ENCODE data around the gene VMO1.

The VMO1 gene

GRCh38 chr17:4780325-4780955, 5.7 kb downstream of the VMO1 start:
- Histone ChIP-seq H2BK5ac (ENCODE audit: low read depth, low read length, poor library complexity, severe bottlenecking) (no peak overlapping the region), H4K8ac (ENCODE audit: low read length) (no peak overlapping the region), H3K4ac (ENCODE audit: low read depth in 1 of 2, low read length in 2 of 2) (no peak overlapping the region), H3K27me3 (ENCODE audit: control insufficient read depth in 1 of 2, insufficient read depth in 1 of 2, low read length in 2 of 2) (peaks cover 20 to 72% of the 10 kb centered on the region in 2 experiments), H3K4me1 (ENCODE audit: control insufficient read depth, insufficient read depth, low read depth, low read length) (no peaks in the 10 kb centered on the region), H2BK120ac (ENCODE audit: low read depth, low read length) (no peak overlapping the region), H3K36me3 (ENCODE audit: control insufficient read depth in 1 of 2, insufficient read depth in 2 of 2, low read depth in 1 of 2, low read length in 2 of 2) (no peaks in the 10 kb centered on the region), H3K79me1 (replicated peaks; ENCODE audit: low read length, poor library complexity, severe bottlenecking) (no peaks in the 10 kb centered on the region), H3K9ac (ENCODE audit: low read length) (no peak overlapping the region), H2AK5ac (ENCODE audit: low read length, severe bottlenecking) (no peak overlapping the region), H3K18ac (ENCODE audit: low read depth in 1 of 2, low read length in 2 of 2) (no peak overlapping the region), H3K4me3 (ENCODE audit: insufficient read depth in 1 of 2, low read depth in 1 of 2, low read length in 2 of 2) (no peak overlapping the region), H3K14ac (ENCODE audit: low read length in 2 of 2) (no peak overlapping the region), H3K23ac (ENCODE audit: low read length in 2 of 2) (no peak overlapping the region), H2BK12ac (ENCODE audit: low read length in 2 of 2) (no peak overlapping the region), H3K9me3 (ENCODE audit: control insufficient read depth, low read length) (no peaks in the 10 kb centered on the region), H3K4me2 (ENCODE audit: low read length, poor library complexity, severe bottlenecking) (no peak overlapping the region), H2AFZ (ENCODE audit: low read depth, low read length) (no peak overlapping the region), H3K27ac (ENCODE audit: low read length, poor library complexity, severe bottlenecking) (no peak overlapping the region), H4K91ac (ENCODE audit: low read length) (no peak overlapping the region), H2BK15ac (ENCODE audit: low read depth, poor library complexity, severe bottlenecking) (no peak overlapping the region)
- WGBS = 81% methylated on average over 10 of the region's 11 CpGs
- no peak for DNase-seq

GRCh38 chr17:4777969-4778760, 8.0 kb downstream of the VMO1 start:
- Histone ChIP-seq H3K9ac (ENCODE audit: low read length) (no peak overlapping the region), H2AFZ (ENCODE audit: low read depth, low read length) (no peak overlapping the region), H3K27ac (ENCODE audit: low read length, poor library complexity, severe bottlenecking) (no peak overlapping the region), H3K14ac (ENCODE audit: low read length in 2 of 2) (no peak overlapping the region), H2BK5ac (ENCODE audit: low read depth, low read length, poor library complexity, severe bottlenecking) (no peak overlapping the region), H3K4me2 (ENCODE audit: low read length, poor library complexity, severe bottlenecking) (no peak overlapping the region), H3K27me3 (ENCODE audit: control insufficient read depth in 1 of 2, insufficient read depth in 1 of 2, low read length in 2 of 2) (peaks cover 29 to 69% of the 10 kb centered on the region in 2 experiments), H2AK5ac (ENCODE audit: low read length, severe bottlenecking) (no peak overlapping the region), H2BK12ac (ENCODE audit: low read length in 2 of 2) (no peak overlapping the region), H3K36me3 (ENCODE audit: control insufficient read depth in 1 of 2, insufficient read depth in 2 of 2, low read depth in 1 of 2, low read length in 2 of 2) (no peaks in the 10 kb centered on the region), H3K4me1 (ENCODE audit: control insufficient read depth, insufficient read depth, low read depth, low read length) (no peaks in the 10 kb centered on the region), H3K18ac (ENCODE audit: low read depth in 1 of 2, low read length in 2 of 2) (no peak overlapping the region), H3K4me3 (ENCODE audit: insufficient read depth in 1 of 2, low read depth in 1 of 2, low read length in 2 of 2) (no peak overlapping the region), H2BK120ac (ENCODE audit: low read depth, low read length) (no peak overlapping the region), H3K9me3 (ENCODE audit: control insufficient read depth, low read length) (no peaks in the 10 kb centered on the region), H4K91ac (ENCODE audit: low read length) (no peak overlapping the region), H2BK15ac (ENCODE audit: low read depth, poor library complexity, severe bottlenecking) (no peak overlapping the region), H3K23ac (ENCODE audit: low read length in 2 of 2) (no peak overlapping the region), H4K8ac (ENCODE audit: low read length) (no peak overlapping the region), H3K79me1 (replicated peaks; ENCODE audit: low read length, poor library complexity, severe bottlenecking) (no peaks in the 10 kb centered on the region), H3K4ac (ENCODE audit: low read depth in 1 of 2, low read length in 2 of 2) (no peak overlapping the region)
- 80% methylated on average over 9 of the region's 9 CpGs for WGBS
- no peak for DNase-seq

- Histone ChIP-seq H3K4me1 (ENCODE audit: control insufficient read depth, insufficient read depth, low read depth, low read length) (no peaks in the 10 kb centered on the region), H3K9me3 (ENCODE audit: control insufficient read depth, low read length) (no peaks in the 10 kb centered on the region), H3K18ac (ENCODE audit: low read depth in 1 of 2, low read length in 2 of 2) (no peak overlapping the region), H3K27me3 (ENCODE audit: control insufficient read depth in 1 of 2, insufficient read depth in 1 of 2, low read length in 2 of 2) (peaks cover 29 to 51% of the 10 kb centered on the region in 2 experiments), H4K91ac (ENCODE audit: low read length) (no peak overlapping the region), H3K36me3 (ENCODE audit: control insufficient read depth in 1 of 2, insufficient read depth in 2 of 2, low read depth in 1 of 2, low read length in 2 of 2) (no peaks in the 10 kb centered on the region), H3K4me2 (ENCODE audit: low read length, poor library complexity, severe bottlenecking) (no peak overlapping the region), H2AFZ (ENCODE audit: low read depth, low read length) (no peak overlapping the region), H3K14ac (ENCODE audit: low read length in 2 of 2) (no peak overlapping the region), H3K4me3 (ENCODE audit: insufficient read depth in 1 of 2, low read depth in 1 of 2, low read length in 2 of 2) (no peak overlapping the region), H3K4ac (ENCODE audit: low read depth in 1 of 2, low read length in 2 of 2) (no peak overlapping the region), H3K9ac (ENCODE audit: low read length) (no peak overlapping the region), H2AK5ac (ENCODE audit: low read length, severe bottlenecking) (no peak overlapping the region), H3K79me1 (replicated peaks; ENCODE audit: low read length, poor library complexity, severe bottlenecking) (no peaks in the 10 kb centered on the region), H2BK120ac (ENCODE audit: low read depth, low read length) (no peak overlapping the region), H2BK15ac (ENCODE audit: low read depth, poor library complexity, severe bottlenecking) (no peak overlapping the region), H4K8ac (ENCODE audit: low read length) (no peak overlapping the region), H3K27ac (ENCODE audit: low read length, poor library complexity, severe bottlenecking) (no peak overlapping the region), H3K23ac (ENCODE audit: low read length in 2 of 2) (no peak overlapping the region), H2BK12ac (ENCODE audit: low read length in 2 of 2) (no peak overlapping the region), H2BK5ac (ENCODE audit: low read depth, low read length, poor library complexity, severe bottlenecking) (no peak overlapping the region)
- WGBS = 82% methylated on average over 10 of the region's 10 CpGs
- no peak for DNase-seq
Observed at GRCh38 chr17:4772235-4772613, 13.9 kb downstream of the VMO1 start.

GRCh38 chr17:4771519-4772234, 14.5 kb downstream of the VMO1 start, which contains the start of gene TM4SF5:
Gene TM4SF5 (plus strand): TSS chr17:4771886. CDS start chr17:4771923, 37 bp downstream.
- Histone ChIP-seq H3K9ac (ENCODE audit: low read length) (no peak within 1 kb of the TSS), H3K4me2 (ENCODE audit: low read length, poor library complexity, severe bottlenecking) (no peak within 1 kb of the TSS), H3K23ac (ENCODE audit: low read length in 2 of 2) (no peak within 1 kb of the TSS), H4K91ac (ENCODE audit: low read length) (no peak within 1 kb of the TSS), H3K36me3 (ENCODE audit: control insufficient read depth in 1 of 2, insufficient read depth in 2 of 2, low read depth in 1 of 2, low read length in 2 of 2) (no peaks in the 10 kb centered on the region), H3K9me3 (ENCODE audit: control insufficient read depth, low read length) (no peaks in the 10 kb centered on the region), H3K4ac (ENCODE audit: low read depth in 1 of 2, low read length in 2 of 2) (no peak within 1 kb of the TSS), H2BK5ac (ENCODE audit: low read depth, low read length, poor library complexity, severe bottlenecking) (no peak within 1 kb of the TSS), H3K4me3 (ENCODE audit: insufficient read depth in 1 of 2, low read depth in 1 of 2, low read length in 2 of 2) (no peak within 1 kb of the TSS), H2AK5ac (ENCODE audit: low read length, severe bottlenecking) (no peak within 1 kb of the TSS), H3K4me1 (ENCODE audit: control insufficient read depth, insufficient read depth, low read depth, low read length) (no peaks in the 10 kb centered on the region), H2BK15ac (ENCODE audit: low read depth, poor library complexity, severe bottlenecking) (no peak within 1 kb of the TSS), H3K27ac (ENCODE audit: low read length, poor library complexity, severe bottlenecking) (no peak within 1 kb of the TSS), H3K79me1 (replicated peaks; ENCODE audit: low read length, poor library complexity, severe bottlenecking) (no peaks in the 10 kb centered on the region), H3K14ac (ENCODE audit: low read length in 2 of 2) (no peak within 1 kb of the TSS), H3K18ac (ENCODE audit: low read depth in 1 of 2, low read length in 2 of 2) (no peak within 1 kb of the TSS), H2BK12ac (ENCODE audit: low read length in 2 of 2) (no peak within 1 kb of the TSS), H2BK120ac (ENCODE audit: low read depth, low read length) (no peak within 1 kb of the TSS), H2AFZ (ENCODE audit: low read depth, low read length) (no peak within 1 kb of the TSS), H4K8ac (ENCODE audit: low read length) (no peak within 1 kb of the TSS), H3K27me3 (ENCODE audit: control insufficient read depth in 1 of 2, insufficient read depth in 1 of 2, low read length in 2 of 2) (peaks cover 29 to 46% of the 10 kb centered on the region in 2 experiments)
- no peak for DNase-seq
- 85% methylated on average over 13 of the region's 13 CpGs for WGBS

Measured in mesenchymal stem cell (in vitro differentiated cells and primary cell).